GM19468 (cell line): Measurements from ENCODE around the gene PLPP3.

ENCODE experiments used
- ATAC-seq: cut with Tn5 transposase; IDR thresholded peaks from one replicate; pipeline ENCODE4 v1.9.1; 2021; ENCODE audit warnings: mild to moderate bottlenecking, moderate library complexity, moderate number of reproducible peaks; ENCODE audit not compliant: unreplicated experiment; ENCODE audit errors: extremely low read depth

The PLPP3 gene

DNA sequence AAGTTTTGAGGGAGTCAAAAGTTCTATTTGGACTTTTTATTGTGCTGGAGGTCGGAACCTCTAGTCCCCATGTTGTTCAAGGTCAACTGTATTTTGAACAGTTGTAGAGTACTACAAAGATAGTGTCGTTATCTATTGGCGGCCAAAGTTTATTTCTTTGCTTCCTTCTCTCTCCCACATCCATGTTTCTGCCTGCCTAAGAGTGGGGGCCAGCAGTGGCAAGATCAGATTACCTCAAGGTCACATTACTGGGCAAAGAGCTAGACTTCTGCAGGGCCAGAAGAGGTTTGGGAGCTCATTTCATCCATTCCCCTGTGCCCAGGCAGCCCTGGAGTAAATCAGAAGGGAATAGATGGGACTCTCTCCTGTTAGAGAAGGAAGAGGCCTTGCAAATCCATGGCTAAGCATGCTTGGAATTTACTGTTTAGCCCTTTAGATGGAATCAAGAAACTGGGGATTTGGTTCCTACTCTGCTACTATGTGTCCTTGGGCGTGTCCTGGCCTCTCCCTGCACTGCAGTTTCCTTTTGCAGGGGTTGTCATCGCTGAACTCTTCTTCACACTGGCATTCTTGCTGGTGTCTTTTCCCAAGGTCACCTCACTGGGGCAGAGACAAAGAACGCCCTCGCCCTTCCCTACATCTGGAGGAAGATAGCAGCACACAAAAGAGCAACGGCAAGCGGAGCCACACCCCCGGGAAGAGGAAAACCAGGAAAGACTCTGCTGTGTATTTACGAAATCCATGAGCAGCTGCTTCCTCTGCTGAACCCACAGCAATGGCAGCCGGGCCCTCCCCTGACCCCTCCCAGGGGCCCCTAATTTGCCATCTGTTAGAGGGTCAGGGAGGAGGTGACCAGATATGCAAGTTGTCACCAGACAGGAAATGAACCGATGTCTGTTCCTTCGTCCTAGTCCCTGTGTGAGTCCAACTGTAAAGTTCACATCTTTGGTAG is 73.3 kb downstream of the PLPP3 start:
- no peak for ATAC-seq

DNA sequence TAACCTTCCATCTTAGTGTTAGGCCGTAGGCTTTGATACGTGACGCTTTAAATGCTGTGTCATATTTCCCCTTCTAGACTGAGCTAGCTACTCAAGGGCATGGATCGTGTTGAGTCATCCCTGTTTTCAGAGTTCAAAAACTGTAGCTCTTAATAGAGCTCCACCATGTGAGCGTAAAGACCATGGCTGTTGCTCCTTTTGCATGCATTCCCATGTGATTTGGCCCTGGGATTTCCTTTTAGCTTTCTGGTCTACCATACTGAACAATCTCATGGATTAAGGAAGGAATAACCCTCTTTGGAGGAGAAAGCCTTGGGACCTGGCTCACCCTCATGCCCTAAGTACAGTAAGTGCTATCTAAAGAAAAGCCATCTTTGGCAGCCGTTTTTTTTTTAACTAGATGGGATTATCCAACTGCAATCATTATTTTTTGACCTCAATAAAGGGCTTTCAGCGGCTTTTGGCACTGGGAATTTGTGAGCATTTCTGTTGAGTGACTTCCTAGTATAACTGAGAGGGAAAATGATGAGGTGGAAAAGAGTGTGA is 76.6 kb downstream of the PLPP3 start:
- ATAC-seq = no peak

DNA sequence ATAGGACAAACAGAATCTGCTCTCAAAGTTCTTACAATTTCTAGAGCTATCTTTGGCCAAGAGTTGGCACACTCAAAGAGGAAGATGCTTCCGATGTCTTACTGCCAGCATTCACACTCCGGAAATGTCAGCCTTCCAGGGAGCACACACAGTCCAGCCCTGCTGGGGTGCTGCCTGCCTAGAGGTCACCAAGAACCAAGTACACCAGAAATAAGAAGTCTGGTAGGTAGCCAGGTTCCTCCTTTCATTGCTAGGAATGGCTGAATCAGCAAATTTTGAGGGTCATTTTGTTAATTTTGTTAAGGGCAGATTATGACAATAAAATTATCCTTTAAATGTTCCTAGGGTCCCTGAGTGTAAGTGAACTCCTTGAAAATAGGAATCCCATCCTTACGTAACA is 77.5 kb downstream of the PLPP3 start:
- no peak for ATAC-seq

DNA sequence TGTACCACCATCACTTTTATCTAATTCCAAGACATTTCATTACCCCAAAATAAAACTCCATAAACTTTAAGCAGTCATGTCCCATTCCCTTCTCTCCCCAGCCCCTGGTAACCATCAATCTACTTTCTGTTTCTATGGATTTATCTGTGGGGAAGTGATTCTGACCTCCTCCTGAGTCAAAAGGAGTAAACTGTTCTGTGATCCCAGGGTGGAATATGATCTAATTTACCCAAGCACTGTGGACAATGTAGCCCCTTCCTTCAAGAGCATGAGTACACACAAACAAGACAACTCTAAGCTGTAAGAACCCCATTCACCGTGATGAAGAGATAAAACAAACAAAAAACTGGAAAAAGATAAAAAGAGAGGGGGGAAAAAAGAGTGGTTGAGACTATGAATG is 77.9 kb downstream of the PLPP3 start:
- no peak for ATAC-seq

DNA sequence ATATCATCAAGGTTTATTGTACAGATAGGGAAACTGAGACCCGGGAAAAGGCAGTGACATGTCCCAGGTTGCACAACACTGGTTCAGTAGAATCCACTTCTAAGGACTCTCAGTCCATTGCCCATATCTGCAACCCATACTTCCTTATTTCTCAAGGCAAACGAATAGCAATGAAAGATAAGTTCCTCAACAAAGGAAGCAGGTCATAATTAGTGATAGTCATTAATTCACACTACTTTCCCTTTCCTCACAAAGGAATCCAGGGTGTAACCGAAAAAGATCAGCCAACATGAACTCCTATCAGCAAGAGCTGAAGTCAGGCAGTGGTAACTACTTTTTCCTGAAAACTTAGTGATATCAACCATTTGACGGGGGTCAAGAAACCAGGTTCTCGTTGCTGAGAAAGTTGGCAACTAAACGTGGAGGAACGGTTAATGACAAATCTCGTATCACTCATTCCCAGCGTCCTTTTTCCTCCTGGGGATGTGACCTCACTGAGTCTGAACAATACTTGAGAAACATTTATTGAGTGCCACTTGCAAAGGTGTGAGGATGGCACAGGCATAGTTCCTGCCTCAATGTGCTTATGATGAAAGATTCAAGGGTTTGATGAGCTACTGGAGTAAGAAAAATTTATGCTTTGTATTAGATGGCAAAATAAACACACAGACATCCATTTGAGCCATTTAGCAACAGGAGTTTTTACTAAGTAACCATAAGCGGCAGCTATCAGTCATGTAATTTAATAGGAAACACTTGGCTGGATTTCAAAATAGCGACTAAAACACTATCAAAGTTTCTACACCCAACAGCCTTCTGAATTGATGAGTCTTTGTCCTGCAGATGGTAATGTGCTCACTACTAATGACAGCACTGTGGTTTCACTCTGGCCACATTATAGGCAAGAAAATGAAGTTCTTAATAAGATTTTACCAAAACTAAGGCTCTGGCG is 82.3 kb downstream of the PLPP3 start:
- no peak for ATAC-seq

DNA sequence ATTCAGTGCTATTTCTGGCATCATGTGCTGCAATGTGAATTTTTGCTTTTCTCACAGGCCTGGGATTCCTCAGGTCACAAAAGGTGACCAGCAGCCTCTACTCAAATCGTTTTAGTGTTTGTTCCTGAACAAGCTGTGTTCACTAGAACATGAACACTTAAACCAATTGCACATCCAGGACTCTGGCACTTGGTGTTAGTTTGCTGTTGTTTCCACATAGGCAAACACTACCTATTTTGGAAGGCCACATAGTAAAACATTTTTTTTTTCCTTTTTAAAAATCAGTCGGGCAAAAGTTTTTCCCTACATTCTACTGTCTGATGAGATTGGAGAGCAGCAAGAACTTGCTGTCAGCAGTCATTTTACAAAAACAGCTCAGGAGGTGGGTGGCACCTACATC is 83.2 kb downstream of the PLPP3 start:
- no peak for ATAC-seq

DNA sequence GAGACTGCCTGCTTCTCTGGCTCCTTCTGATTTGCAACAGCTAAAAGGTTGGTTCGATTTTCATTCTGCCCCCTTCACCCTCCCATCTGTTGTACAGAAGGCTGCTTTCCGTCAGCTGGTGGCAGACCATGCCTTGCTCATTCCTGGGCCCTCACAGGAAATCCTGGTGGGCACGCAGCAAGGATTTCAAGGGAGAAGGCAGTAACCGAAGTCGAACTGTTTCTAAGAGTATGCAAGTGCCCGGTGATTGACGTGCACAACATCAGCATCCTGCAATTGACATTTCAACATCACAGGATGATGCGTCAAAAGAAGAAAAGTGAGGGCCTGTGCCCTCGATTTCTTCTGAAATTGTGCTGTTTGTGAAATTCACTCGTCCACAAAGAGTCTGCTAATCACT is 83.8 kb downstream of the PLPP3 start:
- no peak for ATAC-seq

DNA sequence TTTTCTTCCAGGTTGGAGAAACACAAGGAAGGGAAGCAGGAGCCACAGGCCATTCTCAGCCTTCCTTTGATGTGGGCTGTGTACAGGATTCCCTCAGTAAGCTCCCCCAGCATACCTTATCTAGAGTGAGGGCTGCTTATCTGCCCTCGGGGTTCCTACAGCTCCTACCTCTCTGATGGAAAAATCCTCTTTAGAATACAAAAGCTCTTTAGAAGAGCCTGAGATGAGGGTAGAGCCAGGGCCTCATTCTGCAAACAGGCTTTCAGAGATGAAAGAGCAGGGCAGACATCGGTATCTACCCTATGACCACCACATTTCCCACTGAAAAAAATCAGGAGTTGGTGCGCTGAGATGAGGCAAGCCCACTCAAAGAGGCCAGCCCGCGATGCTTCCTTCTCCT is 85.1 kb downstream of the PLPP3 start:
- no peak for ATAC-seq

DNA sequence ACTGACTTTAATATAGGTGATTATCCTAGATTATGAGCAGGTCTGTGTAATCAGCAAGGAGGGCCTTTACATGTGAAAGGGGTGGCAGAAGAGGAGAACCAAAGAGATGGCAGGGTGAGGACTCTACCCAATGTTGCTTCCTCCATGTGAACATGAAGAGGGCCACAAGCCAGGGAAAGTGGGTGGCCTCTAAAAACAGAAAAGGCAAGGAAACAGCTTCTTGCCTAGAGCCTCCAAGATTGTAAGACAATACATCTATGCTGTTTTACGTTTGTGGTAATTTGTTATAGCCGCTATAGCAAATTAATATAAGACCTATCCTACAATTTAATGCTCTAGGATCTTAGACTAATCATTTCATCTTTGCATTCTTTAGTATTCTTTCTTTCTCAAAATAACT is 85.5 kb downstream of the PLPP3 start:
- ATAC-seq = no peak

DNA sequence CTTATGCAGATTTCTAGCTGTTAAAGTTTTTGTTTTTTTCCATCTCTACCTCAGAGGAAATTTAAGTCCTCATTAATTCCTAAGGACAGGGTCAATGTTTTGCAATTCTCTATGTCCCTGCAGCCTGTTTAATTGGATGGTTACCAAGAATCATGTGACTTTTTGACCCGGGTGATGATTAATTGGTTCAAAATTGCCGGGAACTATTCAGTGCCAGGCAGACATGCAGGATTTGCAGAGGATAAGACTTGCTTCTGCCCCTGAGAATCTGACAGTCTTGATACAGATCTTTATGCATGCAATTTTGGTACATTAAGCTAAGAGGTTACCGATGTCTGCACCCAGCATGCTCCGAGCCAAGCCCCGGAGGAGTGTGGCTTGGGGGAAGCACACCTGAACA is 87.9 kb downstream of the PLPP3 start:
- no peak for ATAC-seq

DNA sequence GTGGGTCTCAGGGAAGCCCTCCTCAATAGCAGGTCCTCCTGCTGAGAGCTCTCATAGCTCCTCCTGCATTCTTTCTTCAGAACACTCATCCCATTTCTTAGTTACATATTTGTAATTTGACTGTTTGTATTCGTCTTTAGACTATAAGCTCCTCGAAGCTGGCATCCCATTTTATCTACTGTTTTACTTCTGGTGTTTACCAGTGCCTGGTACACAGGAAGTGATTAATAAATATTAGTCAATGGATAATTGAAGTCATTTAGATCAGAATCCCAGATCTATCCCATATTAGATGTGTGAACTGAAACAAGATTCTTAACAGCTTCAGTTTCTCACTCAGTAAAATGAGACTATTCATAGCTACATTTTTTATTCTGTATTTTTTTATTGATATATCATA is 88.7 kb downstream of the PLPP3 start:
- ATAC-seq = no peak

DNA sequence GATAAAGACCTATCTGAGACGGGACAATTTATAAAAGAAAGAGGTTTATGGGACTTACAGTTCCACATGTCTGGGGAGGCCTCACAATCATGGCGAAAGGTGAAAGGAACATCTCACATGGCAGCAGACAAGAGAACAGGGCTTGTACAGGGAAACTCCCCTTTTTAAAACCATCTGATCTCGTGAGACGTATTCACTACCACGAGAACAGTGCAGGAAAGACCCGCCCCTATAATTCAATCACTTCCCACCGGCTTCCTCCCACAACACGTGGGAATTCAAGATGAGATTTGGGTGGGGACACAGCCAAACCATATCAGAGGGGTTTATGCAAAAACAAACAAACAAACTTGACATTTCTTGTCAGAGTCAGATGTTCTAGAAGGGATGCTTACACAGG is 89.7 kb downstream of the PLPP3 start:
- no peak for ATAC-seq

DNA sequence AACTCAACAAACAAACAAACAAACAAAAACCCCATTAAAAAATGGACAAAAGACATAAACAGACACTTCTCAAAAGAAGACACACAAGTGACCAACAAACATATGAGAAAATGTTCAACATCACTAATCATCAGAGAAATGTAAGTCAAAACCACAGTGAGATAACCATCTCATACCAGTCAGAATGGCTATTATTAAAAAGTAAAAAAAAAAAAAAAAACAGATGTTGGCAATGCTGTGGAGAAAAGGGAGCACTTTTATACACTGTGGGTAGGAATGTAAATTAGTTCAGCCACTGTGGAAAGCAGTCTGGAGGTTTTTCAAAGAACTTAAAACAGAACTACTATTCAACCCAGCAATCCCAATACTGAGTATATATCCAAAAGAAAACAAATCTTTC is 94.7 kb downstream of the PLPP3 start:
- ATAC-seq = no peak

DNA sequence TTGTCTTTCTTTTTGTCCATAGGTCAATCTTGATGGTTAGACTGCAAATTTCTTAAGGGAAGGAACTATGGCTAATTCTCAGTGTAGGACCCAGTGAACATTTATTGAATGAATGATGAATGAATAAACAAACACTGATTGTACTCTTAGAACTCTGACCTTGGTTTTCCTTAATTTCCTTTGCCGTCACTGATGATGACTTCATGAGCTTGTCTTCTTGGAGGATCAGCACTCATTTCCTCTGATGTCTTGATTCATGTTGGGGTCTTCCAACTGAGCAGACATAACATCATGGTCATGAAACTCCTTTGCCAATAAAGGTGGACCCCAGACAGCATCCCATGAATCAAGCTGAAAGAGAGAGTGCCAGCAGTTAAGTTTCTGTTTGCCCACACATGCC is 96.3 kb downstream of the PLPP3 start:
- ATAC-seq = no peak

DNA sequence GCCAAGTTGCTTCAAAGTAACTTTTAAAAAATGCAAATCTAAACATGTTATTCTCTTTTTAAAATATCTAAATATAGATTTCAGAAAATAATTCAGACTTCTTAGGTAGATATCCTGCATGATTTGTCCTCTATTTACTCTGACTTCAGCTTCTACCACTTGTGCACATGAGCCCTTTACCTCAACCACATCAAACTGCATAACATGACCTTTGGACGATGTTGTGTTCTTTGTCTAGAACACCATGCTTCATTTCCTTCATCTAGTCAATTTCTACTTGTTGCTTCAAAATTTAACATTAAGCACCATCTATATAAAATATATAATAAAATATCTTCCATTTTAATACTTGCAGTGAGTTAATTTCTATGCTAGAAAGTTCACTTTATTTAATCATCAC is 96.9 kb downstream of the PLPP3 start:
- ATAC-seq = no peak

DNA sequence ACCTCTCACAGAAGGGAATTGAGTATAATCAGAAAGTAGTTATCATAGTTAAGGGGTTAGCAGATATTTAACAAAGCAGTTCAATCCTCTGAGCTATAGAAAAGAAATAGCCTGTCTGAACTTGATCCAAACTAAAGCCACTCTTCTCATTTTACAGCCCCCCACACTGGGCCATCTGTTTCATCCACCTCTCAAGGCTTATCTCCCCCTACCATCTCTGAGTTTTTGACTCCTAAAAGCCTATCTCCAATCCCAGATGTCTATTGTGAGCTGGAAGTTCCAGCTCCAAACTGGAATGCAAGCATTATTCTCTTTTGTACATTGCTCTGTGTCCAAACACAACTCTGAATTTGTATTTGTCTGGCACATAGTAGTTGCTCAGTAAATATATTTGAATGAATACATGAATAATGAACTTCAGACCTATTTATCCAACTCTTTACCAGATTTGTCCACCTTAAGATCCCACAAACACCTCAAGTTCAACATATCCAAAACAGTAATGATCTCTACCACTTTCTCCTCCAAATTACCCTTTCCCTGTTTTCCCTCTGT is 98.1 kb downstream of the PLPP3 start:
- no peak for ATAC-seq

DNA sequence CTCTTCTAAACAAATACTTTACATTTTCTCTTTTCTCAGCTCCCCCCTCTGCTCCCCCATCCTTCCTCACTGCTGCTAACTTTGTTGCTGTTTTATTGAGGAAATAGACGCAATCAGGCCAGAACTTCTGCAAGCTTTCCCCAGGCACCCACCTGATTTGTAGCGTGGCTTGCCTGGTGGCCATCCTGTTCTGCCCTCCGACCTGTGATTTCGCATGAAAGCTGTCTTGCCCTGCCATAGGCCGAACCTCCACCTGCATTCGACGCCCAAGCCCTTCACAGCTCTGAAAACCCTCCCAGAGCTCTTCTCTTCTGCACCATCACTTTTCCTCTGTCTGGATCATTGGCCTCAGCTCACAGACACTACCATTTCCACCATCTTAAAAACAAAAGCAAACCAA is 100.6 kb downstream of the PLPP3 start:
- no peak for ATAC-seq

DNA sequence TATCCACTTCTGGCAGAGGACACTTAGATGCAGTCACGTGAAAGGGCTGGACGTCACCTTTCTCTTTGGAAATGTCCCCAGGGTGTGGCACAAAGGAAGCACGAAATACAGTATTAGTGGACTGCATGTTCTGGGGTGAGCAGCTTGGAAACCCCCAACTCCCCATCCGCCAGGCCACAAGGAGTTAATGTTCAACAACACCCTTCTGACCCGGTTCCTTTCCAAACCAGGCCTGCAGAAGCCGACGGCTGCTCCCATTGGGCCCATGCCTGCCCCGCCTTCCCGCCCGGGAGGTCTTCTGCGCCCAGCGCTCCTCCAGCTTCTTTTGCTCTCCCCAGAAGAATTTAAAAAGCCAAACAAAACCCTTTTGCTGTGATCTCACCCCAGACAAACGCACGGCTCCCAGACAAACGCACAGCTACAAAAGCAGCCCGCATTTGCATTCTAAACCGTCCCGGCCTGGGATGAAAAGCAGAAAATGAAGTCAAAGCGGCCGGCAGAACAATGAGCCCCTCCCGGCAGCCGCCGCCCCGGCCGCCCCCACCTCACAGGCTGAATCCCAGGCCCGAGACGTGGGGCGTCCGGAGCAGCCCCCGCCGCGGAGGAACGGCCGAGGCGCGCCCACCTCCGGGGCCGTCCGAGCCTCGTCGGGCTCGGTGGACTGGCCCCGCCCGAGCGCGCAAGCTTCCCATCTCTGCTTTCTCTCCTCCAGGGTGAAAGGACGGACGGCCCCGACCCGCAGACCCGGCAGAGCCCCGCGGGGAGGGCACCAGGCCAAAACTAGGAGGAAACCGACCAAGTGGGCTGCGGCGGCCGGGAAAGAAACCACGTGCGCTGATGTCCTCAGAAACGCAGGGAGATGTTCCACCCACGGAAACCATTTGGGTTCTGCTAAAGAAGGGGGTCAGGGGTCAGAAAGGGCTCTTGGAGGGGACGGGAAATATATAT is 101.9 kb downstream of the PLPP3 start:
- ATAC-seq = no peak

DNA sequence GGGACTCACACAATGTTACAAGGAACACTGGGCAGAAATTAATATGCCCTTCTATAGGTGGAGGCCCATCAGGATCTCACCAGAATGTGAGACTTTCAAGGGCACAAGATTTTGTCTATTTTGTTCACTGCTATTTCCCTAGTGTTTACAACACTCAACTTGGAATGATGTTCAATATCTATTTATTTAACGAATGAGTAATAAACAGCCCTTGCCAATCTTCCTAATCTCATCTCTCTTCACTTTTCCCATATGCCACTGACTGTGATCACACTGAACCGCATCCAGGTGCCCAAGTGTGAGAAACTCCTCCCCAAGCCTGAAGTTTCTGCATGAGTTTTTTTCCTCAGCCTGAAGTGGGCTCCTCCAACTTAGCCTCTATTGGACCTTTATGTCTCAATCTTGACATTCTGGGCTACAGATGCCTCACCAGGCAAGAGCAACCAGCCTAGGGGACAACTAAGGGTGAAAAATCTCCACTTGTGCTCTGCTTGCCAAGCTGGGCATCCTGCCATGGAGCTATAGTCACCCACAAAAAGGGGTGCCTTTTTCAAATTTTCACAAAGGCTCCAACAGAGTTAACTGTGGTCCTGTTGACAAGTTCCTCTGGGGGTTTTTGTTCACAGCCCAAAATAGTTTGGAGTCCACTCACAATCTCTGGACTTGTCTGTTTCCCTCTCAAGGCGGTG is 105.6 kb downstream of the PLPP3 start:
- no peak for ATAC-seq
